ENCODE results near the gene SSBP3. TPM values are rescaled to one million over a fixed set of nuclear protein-coding genes. Genes with fewer than 3 reads are reported as not detected.
A peak's percentile ranks its signal among the peaks of the same experiment; 100 is the strongest.

The SSBP3 gene
- polyA plus RNA-seq, 1 of the 3 experiments (the other 2 are of a cell fraction) = 26.2 TPM

- TF ChIP-seq USF2 (IDR thresholded peaks at IDR 0.05; ENCODE audit: borderline replicate concordance, low read depth, low read length) = no peak
Measured at GRCh38 chr1:54362881-54363340, 43.3 kb downstream of the SSBP3 start (continued).

GRCh38 chr1:54361342-54361741 is 44.9 kb downstream of the SSBP3 start:
- Histone ChIP-seq H3K9me2 (no peaks in the 10 kb centered on the region), H3F3A (replicated peaks; ENCODE audit: insufficient read depth) (no peaks in the 10 kb centered on the region), H3K27ac (ENCODE audit: low read depth in 2 of 2, low read length in 1 of 2) (peak overlapping the region in 1 of 2 experiments; percentile 14; a peak in 1 of 4 replicates), H2AFZ (ENCODE audit: low read depth) (no peak overlapping the region), H3K4me2 (no peak overlapping the region), H3K36me3 (replicated peaks in 1 of 2; ENCODE audit: control insufficient read depth in 1 of 2, insufficient read depth in 2 of 2, low read length in 1 of 2) (peaks cover 0 to 10% of the 10 kb centered on the region in 2 experiments), H3K9me3 (no peaks in the 10 kb centered on the region), H3K4me3 (ENCODE audit: low read depth in 2 of 2, low read length in 1 of 2) (no peak overlapping the region), H4K20me1 (ENCODE audit: insufficient read depth) (peaks cover 19% of the 10 kb centered on the region; the same call in 1 of the 2 replicates), H3K4me1 (ENCODE audit: control insufficient read depth in 1 of 2, insufficient read depth in 2 of 2, low read depth in 1 of 2, low read length in 1 of 2) (peaks cover 0 to 48% of the 10 kb centered on the region in 2 experiments; a peak in 1 of 4 replicates), H3K79me2 (ENCODE audit: insufficient read depth) (peaks cover 18% of the 10 kb centered on the region), H3K9ac (no peak overlapping the region), H3K27me3 (ENCODE audit: insufficient read depth) (no peaks in the 10 kb centered on the region)
- 96% methylated on average over 11 of the region's 12 CpGs for WGBS (ENCODE audit: low lambda C conversion rate)
- no peak for TF ChIP-seq YY1 (IDR thresholded peaks at IDR 0.05; ENCODE audit: low read depth)
- TF ChIP-seq SMC3 (IDR thresholded peaks at IDR 0.05; ENCODE audit: low read depth, low read length) = peak; percentile 28; the same call in 1 of the 2 replicates
- TF ChIP-seq RAD21 (IDR thresholded peaks at IDR 0.05; ENCODE audit: low read length) = peak; percentile 61
- TF ChIP-seq CTCF (IDR thresholded peaks at IDR 0.05) = no peak
- CTCF ChIA-PET = interaction anchor here (0.6 to 2.0 kb wide), 7 partner anchors 8 to 250 kb away, joined by 3 to 7 read pairs (median 3); no protein-coding TSS in a partner anchor
- DNase-seq = no peak
- POLR2A ChIA-PET = no interaction called here

GRCh38 chr1:54360165-54361005 is 45.8 kb downstream of the SSBP3 start:
- Histone ChIP-seq H3K9me2 (no peaks in the 10 kb centered on the region), H3K9me3 (no peaks in the 10 kb centered on the region), H3K4me1 (ENCODE audit: control insufficient read depth in 1 of 2, insufficient read depth in 2 of 2, low read depth in 1 of 2, low read length in 1 of 2) (peaks cover 0 to 51% of the 10 kb centered on the region in 2 experiments; a peak in 1 of 4 replicates), H3F3A (replicated peaks; ENCODE audit: insufficient read depth) (no peaks in the 10 kb centered on the region), H3K79me2 (ENCODE audit: insufficient read depth) (peaks cover 18% of the 10 kb centered on the region), H3K4me3 (ENCODE audit: low read depth in 2 of 2, low read length in 1 of 2) (no peak overlapping the region), H3K27ac (ENCODE audit: low read depth in 2 of 2, low read length in 1 of 2) (no peak overlapping the region), H4K20me1 (ENCODE audit: insufficient read depth) (peaks cover 19% of the 10 kb centered on the region; the same call in 1 of the 2 replicates), H2AFZ (ENCODE audit: low read depth) (no peak overlapping the region), H3K36me3 (replicated peaks in 1 of 2; ENCODE audit: control insufficient read depth in 1 of 2, insufficient read depth in 2 of 2, low read length in 1 of 2) (peaks cover 0 to 10% of the 10 kb centered on the region in 2 experiments), H3K4me2 (no peak overlapping the region), H3K27me3 (ENCODE audit: insufficient read depth) (no peaks in the 10 kb centered on the region), H3K9ac (no peak overlapping the region)
- no peak for TF ChIP-seq POLR2AphosphoS5 (IDR thresholded peaks at IDR 0.05; ENCODE audit: low read depth, low read length)
- TF ChIP-seq EZH2phosphoT487 (IDR thresholded peaks at IDR 0.05; ENCODE audit: borderline replicate concordance, low read depth) = no peak
- TF ChIP-seq MAX (IDR thresholded peaks at IDR 0.05; ENCODE audit: low read depth) = no peak
- TF ChIP-seq CHD2 (IDR thresholded peaks at IDR 0.05; ENCODE audit: low read length, partially characterized antibody) = no peak
- TF ChIP-seq GABPA (IDR thresholded peaks at IDR 0.05; ENCODE audit: low read depth) = no peak
- no peak for TF ChIP-seq SMC3 (IDR thresholded peaks at IDR 0.05; ENCODE audit: low read depth, low read length)
- TF ChIP-seq RXRA (IDR thresholded peaks at IDR 0.05; ENCODE audit: borderline replicate concordance, low read depth) = no peak
- TF ChIP-seq FOSL2 (IDR thresholded peaks at IDR 0.05; ENCODE audit: borderline replicate concordance, low read depth) = no peak
- no peak for TF ChIP-seq GATA2 (CRISPR knock-in tag; IDR thresholded peaks at IDR 0.05)
- TF ChIP-seq MEF2A (IDR thresholded peaks at IDR 0.05; ENCODE audit: borderline replicate concordance, low read depth) = no peak
- CTCF ChIA-PET = interaction anchor here (0.6 to 2.0 kb wide), 9 partner anchors 9 to 249 kb away, joined by 3 to 7 read pairs (median 4); no protein-coding TSS in a partner anchor
- POLR2A ChIA-PET = no interaction called here
- 89% methylated on average over 6 of the region's 6 CpGs for WGBS (ENCODE audit: low lambda C conversion rate)
- DNase-seq = no peak
